HEK293 (cell line): ENCODE data around the gene CCK.

ENCODE experiments used
- CTCF ChIA-PET: fragments of 350-600 bp; formaldehyde crosslinking; extraction: SDS; loops from one replicate; lab custom pipeline; 2021; ENCODE audit warnings: antibody characterized with exemption; lab: Yijun Ruan, JAX
- POLR2A ChIA-PET: fragments of 300-600 bp; formaldehyde crosslinking; extraction: SDS; loops from one replicate; lab custom pipeline; 2020; ENCODE audit warnings: antibody characterized with exemption, inconsistent platforms; lab: Yijun Ruan, JAX
- H3K27ac ChIP-seq: fragments of 200-500 bp; sonication (Bioruptor generic); 2 replicates; pipeline ENCODE4 v1.5.1; 2014; ENCODE audit warnings: low read depth, low read length, control low read depth, inconsistent platforms; ENCODE audit errors: extremely low read depth
- H3K36me3 ChIP-seq, 2 experiments: fragments of 200-500 bp in 1 of 2; sonication (Bioruptor generic) in 1 of 2; 1 replicate in 1 of 2; 2 replicates in 1 of 2; pipeline ENCODE4 v1.5.1; 2014 to 2017; ENCODE audit warnings: inconsistent platforms in 2 of 2, low read length in 2 of 2; ENCODE audit not compliant: control insufficient read depth in 2 of 2, insufficient read depth in 1 of 2
- H3K4me1 ChIP-seq: fragments of 200-500 bp; sonication (Bioruptor generic); 2 replicates; pipeline ENCODE4 v1.5.1; 2014; ENCODE audit warnings: mild to moderate bottlenecking, low read length, inconsistent platforms; ENCODE audit not compliant: control insufficient read depth, insufficient read depth
- H3K4me3 ChIP-seq: 2 replicates; pipeline ENCODE4 v1.5.1; 2011; ENCODE audit warnings: low read depth, mild to moderate bottlenecking, control low read depth, low read length, moderate library complexity
- H3K9me3 ChIP-seq: fragments of 200-500 bp; sonication (Bioruptor generic); 2 replicates; pipeline ENCODE4 v1.5.1; 2014; ENCODE audit warnings: low read depth, low read length, inconsistent platforms; ENCODE audit not compliant: control insufficient read depth, insufficient read depth
- HOXA7 ChIP-seq: sonication (generic); formaldehyde crosslinking; IDR thresholded peaks from 2 replicates; pipeline ENCODE4 v1.8.1; 2022; ENCODE audit warnings: missing genetic modification reagents, borderline replicate concordance
- HOXD13 ChIP-seq: sonication (generic); formaldehyde crosslinking; IDR thresholded peaks from 2 replicates; pipeline ENCODE4 v1.8.0; 2022; ENCODE audit warnings: missing genetic modification reagents, borderline replicate concordance
- KLF9 ChIP-seq: fragments of 450-650 bp; formaldehyde crosslinking; IDR thresholded peaks from 2 replicates; pipeline ENCODE4 v1.5.1; 2016; ENCODE audit warnings: missing biosample characterization, missing genetic modification characterization, low read depth
- REST ChIP-seq: fragments of 450-650 bp; formaldehyde crosslinking; IDR thresholded peaks from 2 replicates; pipeline ENCODE4 v1.5.1; 2016; ENCODE audit warnings: missing biosample characterization, missing genetic modification characterization
- SALL2 ChIP-seq: fragments of 450-650 bp; formaldehyde crosslinking; IDR thresholded peaks from 2 replicates; pipeline ENCODE4 v1.5.0; 2017; ENCODE audit warnings: missing biosample characterization, mild to moderate bottlenecking, missing genetic modification characterization, borderline replicate concordance
- ZFP41 ChIP-seq: fragments of 450-650 bp; formaldehyde crosslinking; IDR thresholded peaks from 2 replicates; pipeline ENCODE4 v1.5.1; 2016; ENCODE audit warnings: missing biosample characterization, missing genetic modification characterization, borderline replicate concordance
- ZNF112 ChIP-seq: fragments of 450-650 bp; formaldehyde crosslinking; IDR thresholded peaks from 2 replicates; pipeline ENCODE4 v1.5.0; 2017; ENCODE audit warnings: missing biosample characterization, missing genetic modification characterization
- ZNF140 ChIP-seq: fragments of 450-650 bp; formaldehyde crosslinking; IDR thresholded peaks from 2 replicates; pipeline ENCODE4 v1.5.1; 2016; ENCODE audit warnings: missing biosample characterization, missing genetic modification characterization
- ZNF16 ChIP-seq: fragments of 450-650 bp; formaldehyde crosslinking; IDR thresholded peaks from 2 replicates; pipeline ENCODE4 v1.5.1; 2016; ENCODE audit warnings: low read depth, missing biosample characterization, missing genetic modification characterization
- ZNF174 ChIP-seq: fragments of 450-650 bp; formaldehyde crosslinking; IDR thresholded peaks from 2 replicates; pipeline ENCODE4 v1.5.0; 2017; ENCODE audit warnings: missing biosample characterization, mild to moderate bottlenecking, missing genetic modification characterization
- ZNF248 ChIP-seq: fragments of 450-650 bp; formaldehyde crosslinking; IDR thresholded peaks from 2 replicates; pipeline ENCODE4 v1.5.1; 2017; ENCODE audit warnings: missing biosample characterization, missing genetic modification characterization
- ZNF292 ChIP-seq: fragments of 450-650 bp; formaldehyde crosslinking; IDR thresholded peaks from 2 replicates; pipeline ENCODE4 v1.5.1; 2016; ENCODE audit warnings: low read depth, missing biosample characterization, missing genetic modification characterization, borderline replicate concordance
- ZNF302 ChIP-seq: fragments of 450-650 bp; formaldehyde crosslinking; IDR thresholded peaks from 2 replicates; pipeline ENCODE4 v1.5.1; 2016; ENCODE audit warnings: missing biosample characterization, missing genetic modification characterization, low read depth
- ZNF433 ChIP-seq: fragments of 450-650 bp; formaldehyde crosslinking; IDR thresholded peaks from 2 replicates; pipeline ENCODE4 v1.5.1; 2016; ENCODE audit warnings: missing biosample characterization, missing genetic modification characterization, low read depth
- ZNF518A ChIP-seq: fragments of 450-650 bp; formaldehyde crosslinking; conservative IDR thresholded peaks from 2 replicates; pipeline ENCODE4 v1.5.1; 2016; ENCODE audit warnings: low read depth, missing biosample characterization, missing genetic modification characterization
- ZNF624 ChIP-seq: fragments of 450-650 bp; formaldehyde crosslinking; IDR thresholded peaks from 2 replicates; pipeline ENCODE4 v1.5.1; 2017; ENCODE audit warnings: missing biosample characterization, missing genetic modification characterization
- ZNF670 ChIP-seq: fragments of 450-650 bp; formaldehyde crosslinking; IDR thresholded peaks from 2 replicates; pipeline ENCODE4 v1.5.1; 2016; ENCODE audit warnings: missing biosample characterization, missing genetic modification characterization, low read depth
- ZNF701 ChIP-seq: fragments of 450-650 bp; formaldehyde crosslinking; IDR thresholded peaks from 2 replicates; pipeline ENCODE4 v1.5.1; 2016; ENCODE audit warnings: missing biosample characterization, missing genetic modification characterization
- ZNF785 ChIP-seq: fragments of 450-650 bp; formaldehyde crosslinking; IDR thresholded peaks from 2 replicates; pipeline ENCODE4 v1.5.1; 2016; ENCODE audit warnings: missing biosample characterization, missing genetic modification characterization
- ZSCAN30 ChIP-seq: fragments of 450-650 bp; IDR thresholded peaks from 2 replicates; pipeline ENCODE4 v1.5.1; 2018; ENCODE audit warnings: missing biosample characterization, mild to moderate bottlenecking, missing genetic modification characterization, moderate library complexity
- TF ChIP-seq, protein P1 (sequence below): fragments of 450-650 bp; formaldehyde crosslinking; IDR thresholded peaks from 2 replicates; pipeline ENCODE4 v1.5.1; 2017; ENCODE audit warnings: missing biosample characterization, missing genetic modification characterization

The CCK gene

DNA sequence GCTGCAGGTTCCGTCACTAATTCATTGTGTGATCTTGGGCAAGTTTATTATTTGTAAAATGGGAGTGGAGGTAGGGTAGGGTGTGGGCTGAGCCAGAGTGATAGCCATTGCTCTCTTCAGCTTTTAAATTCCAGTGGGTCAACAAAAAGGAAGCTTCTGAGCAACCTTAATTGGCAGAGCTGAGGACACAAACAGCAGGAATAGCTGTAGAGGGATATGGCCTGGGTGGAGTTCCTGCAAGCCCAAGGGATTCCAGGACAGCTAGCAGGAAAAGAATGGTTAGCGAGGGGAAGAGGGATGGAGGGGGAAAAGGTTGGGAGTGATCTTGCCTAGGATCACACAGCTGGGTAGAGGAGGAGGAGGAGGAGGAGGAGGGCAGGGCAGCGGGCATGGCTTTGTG lies 11.4 kb downstream of the CCK start:
- Histone ChIP-seq H3K27ac (no peak overlapping the region), H3K4me1 (no peaks in the 10 kb centered on the region), H3K4me3 (no peak overlapping the region), H3K9me3 (no peaks in the 10 kb centered on the region), H3K36me3 (no peaks in the 10 kb centered on the region)
- ChIA-PET CTCF (interaction anchor here (0.6 kb wide), 1 partner anchor 45 kb away, joined by 4 read pairs; no protein-coding TSS in a partner anchor), POLR2A (no interaction called here)
- TF ChIP-seq ZNF624, result no peak
- no peak for TF ChIP-seq ZNF248 (tag by site-specific recombination)
- TF ChIP-seq ZNF174 (tag by site-specific recombination), result no peak
- TF ChIP-seq ZNF292 (tag by site-specific recombination), result no peak
- no peak for TF ChIP-seq REST (tag by site-specific recombination)
- TF ChIP-seq ZNF518A (tag by site-specific recombination), result no peak
- TF ChIP-seq ZNF785 (tag by site-specific recombination), result no peak
- no peak for TF ChIP-seq ZSCAN30 (tag by site-specific recombination)
- no peak for TF ChIP-seq ZNF433 (tag by site-specific recombination)
- no peak for TF ChIP-seq ZFP41 (tag by site-specific recombination)
- no peak for TF ChIP-seq ZNF670 (tag by site-specific recombination)
- no peak for TF ChIP-seq ZNF140 (tag by site-specific recombination)
- no peak for TF ChIP-seq HOXA7 (CRISPR knock-in tag)
- no peak for TF ChIP-seq ZNF112
- no peak for TF ChIP-seq ZNF701 (tag by site-specific recombination)
- TF ChIP-seq ZNF302 (tag by site-specific recombination), result no peak

DNA sequence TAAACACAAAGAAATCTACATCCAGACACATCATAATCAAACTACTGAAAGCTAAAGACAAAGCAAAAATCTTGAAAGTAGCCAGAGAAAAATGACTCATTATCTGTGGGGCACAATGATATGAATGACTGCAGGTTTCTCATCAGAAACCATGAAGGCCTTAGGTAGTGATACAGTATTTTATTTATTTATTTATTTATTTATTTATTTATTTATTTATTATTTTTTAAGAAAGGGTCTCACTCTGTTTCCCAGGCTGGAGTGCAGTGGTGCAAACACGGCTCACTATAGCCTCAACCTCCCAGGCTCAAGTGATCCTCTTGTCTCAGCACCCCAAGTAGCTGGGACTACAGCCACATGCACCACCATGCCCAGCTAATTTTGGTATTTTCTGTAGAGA lies 15.2 kb downstream of the CCK start:
- H3K36me3 ChIP-seq, result no peaks in the 10 kb centered on the region
- ChIA-PET POLR2A (no interaction called here), CTCF (interaction anchor here (0.7 to 7.6 kb wide), 2 partner anchors 191 to 297 kb away, joined by 3 to 104 read pairs; no protein-coding TSS in a partner anchor)
- H3K9me3 ChIP-seq, result no peaks in the 10 kb centered on the region
- H3K4me1 ChIP-seq, result no peaks in the 10 kb centered on the region
- H3K4me3 ChIP-seq, result no peak overlapping the region
- no peak overlapping the region for H3K27ac ChIP-seq
- TF ChIP-seq KLF9 (tag by site-specific recombination) (no peak), HOXD13 (no peak), SALL2 (tag by site-specific recombination) (no peak), ZNF518A (tag by site-specific recombination) (peak; percentile 66; the same call in 1 of the 2 replicates), ZNF16 (tag by site-specific recombination) (no peak)
- TF ChIP-seq, protein P1, sequence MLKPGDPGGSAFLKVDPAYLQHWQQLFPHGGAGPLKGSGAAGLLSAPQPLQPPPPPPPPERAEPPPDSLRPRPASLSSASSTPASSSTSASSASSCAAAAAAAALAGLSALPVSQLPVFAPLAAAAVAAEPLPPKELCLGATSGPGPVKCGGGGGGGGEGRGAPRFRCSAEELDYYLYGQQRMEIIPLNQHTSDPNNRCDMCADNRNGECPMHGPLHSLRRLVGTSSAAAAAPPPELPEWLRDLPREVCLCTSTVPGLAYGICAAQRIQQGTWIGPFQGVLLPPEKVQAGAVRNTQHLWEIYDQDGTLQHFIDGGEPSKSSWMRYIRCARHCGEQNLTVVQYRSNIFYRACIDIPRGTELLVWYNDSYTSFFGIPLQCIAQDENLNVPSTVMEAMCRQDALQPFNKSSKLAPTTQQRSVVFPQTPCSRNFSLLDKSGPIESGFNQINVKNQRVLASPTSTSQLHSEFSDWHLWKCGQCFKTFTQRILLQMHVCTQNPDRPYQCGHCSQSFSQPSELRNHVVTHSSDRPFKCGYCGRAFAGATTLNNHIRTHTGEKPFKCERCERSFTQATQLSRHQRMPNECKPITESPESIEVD, result no peak
